HG03565 (cell line): ENCODE results near the gene EPB41L2.

Experiments used
- ATAC-seq: cut with Tn5 transposase; IDR thresholded peaks from one replicate; pipeline ENCODE4 v1.9.1; 2021; ENCODE audit warnings: mild to moderate bottlenecking, moderate library complexity; ENCODE audit not compliant: unreplicated experiment

Gene EPB41L2

GRCh38 chr6:130980310-130981032 is 82.6 kb downstream of the EPB41L2 start:
- ATAC-seq = no peak

GRCh38 chr6:130978660-130979396 is 84.2 kb downstream of the EPB41L2 start:
- no peak for ATAC-seq

GRCh38 chr6:130978180-130978579 is 84.9 kb downstream of the EPB41L2 start:
- no peak for ATAC-seq

- no peak for ATAC-seq
These were observed 87.7 kb downstream of the EPB41L2 start for GRCh38 chr6:130975325-130975724.

GRCh38 chr6:130973521-130974277 is 89.3 kb downstream of the EPB41L2 start:
- no peak for ATAC-seq

- no peak for ATAC-seq
These were observed 91.5 kb downstream of the EPB41L2 start for GRCh38 chr6:130971504-130971903.

GRCh38 chr6:130970839-130971410 is 92.1 kb downstream of the EPB41L2 start:
- no peak for ATAC-seq

- ATAC-seq = no peak
These were observed 93.1 kb downstream of the EPB41L2 start for GRCh38 chr6:130969791-130970491.

- no peak for ATAC-seq
These were observed 93.9 kb downstream of the EPB41L2 start for GRCh38 chr6:130969166-130969565.

- no peak for ATAC-seq
These were observed 94.6 kb downstream of the EPB41L2 start for GRCh38 chr6:130968476-130968875.

- ATAC-seq = no peak
These were observed 95.3 kb downstream of the EPB41L2 start for GRCh38 chr6:130967502-130968445.

GRCh38 chr6:130966344-130966980 is 96.6 kb downstream of the EPB41L2 start:
- no peak for ATAC-seq

- ATAC-seq = no peak
These were observed 97.4 kb downstream of the EPB41L2 start for GRCh38 chr6:130965656-130966055.

- no peak for ATAC-seq
These were observed 98.0 kb downstream of the EPB41L2 start for GRCh38 chr6:130964808-130965604.

- ATAC-seq = no peak
These were observed 98.8 kb downstream of the EPB41L2 start for GRCh38 chr6:130964289-130964688.

- ATAC-seq = no peak
These were observed 100.1 kb downstream of the EPB41L2 start for GRCh38 chr6:130962966-130963365.

GRCh38 chr6:130961148-130961547 is 101.9 kb downstream of the EPB41L2 start:
- no peak for ATAC-seq

- ATAC-seq = no peak
These were observed 103.1 kb downstream of the EPB41L2 start for GRCh38 chr6:130959951-130960350.
